Natural killer cell (primary cell): ENCODE measurements around the gene PLEKHA7. TPM values are rescaled to one million over a fixed set of nuclear protein-coding genes. Genes with fewer than 3 reads are reported as not detected.

Experiments
- ATAC-seq, 3 donors: fragments of 150-1000 bp in 2 of 3; fragments of 200-7000 bp in 1 of 3; cut with Tn5 transposase; 1 replicate in 1 of 3; 2 replicates in 2 of 3; pipeline ENCODE4 v1.10.0; 2021; ENCODE audit warnings: mild to moderate bottlenecking in 2 of 3, moderate library complexity in 2 of 3
- DNase-seq, 2 donors: peaks; one replicate each; pipeline versions ENCODE4 v3.0.0 to v3.0.0-alpha.2; 2013 to 2021; ENCODE audit warnings: mixed read lengths in 1 of 2
- H3K27ac ChIP-seq: one replicate; pipeline ENCODE4 v1.5.1; 2013; ENCODE audit warnings: mild to moderate bottlenecking, low read length
- H3K27me3 ChIP-seq: one replicate; pipeline ENCODE4 v1.6.1; 2013; ENCODE audit warnings: low read length; ENCODE audit not compliant: control insufficient read depth, insufficient read depth
- H3K36me3 ChIP-seq: one replicate; pipeline ENCODE4 v1.6.1; 2013; ENCODE audit warnings: low read length; ENCODE audit not compliant: control insufficient read depth, insufficient read depth
- H3K4me1 ChIP-seq: one replicate; pipeline ENCODE4 v1.6.1; 2013; ENCODE audit warnings: low read length; ENCODE audit not compliant: control insufficient read depth, insufficient read depth
- H3K4me3 ChIP-seq: one replicate; pipeline ENCODE4 v1.5.1; 2013; ENCODE audit warnings: low read length
- H3K9me3 ChIP-seq: one replicate; pipeline ENCODE4 v1.6.1; 2013; ENCODE audit warnings: low read length; ENCODE audit not compliant: control insufficient read depth, insufficient read depth
- H3K27ac Mint-ChIP-seq, 2 donors: one replicate each; pipeline ENCODE4 v1.8.0; 2022; ENCODE audit warnings: mild to moderate bottlenecking in 2 of 2, mixed read lengths in 2 of 2, moderate library complexity in 1 of 2
- H3K27me3 Mint-ChIP-seq, 2 donors: one replicate each; pipeline ENCODE4 v1.8.0; 2022; ENCODE audit warnings: low read depth in 2 of 2, mixed read lengths in 2 of 2
- H3K36me3 Mint-ChIP-seq: one replicate; pipeline ENCODE4 v1.8.0; 2022; ENCODE audit warnings: mixed read lengths
- H3K4me1 Mint-ChIP-seq, 2 donors: one replicate each; pipeline ENCODE4 v1.8.0; 2022; ENCODE audit warnings: mixed read lengths in 2 of 2
- H3K4me3 Mint-ChIP-seq: one replicate; pipeline ENCODE4 v1.8.0; 2022; ENCODE audit warnings: mild to moderate bottlenecking, moderate library complexity, mixed read lengths
- H3K9me3 Mint-ChIP-seq, 2 donors: one replicate each; pipeline ENCODE4 v1.8.0; 2022; ENCODE audit warnings: mixed read lengths in 2 of 2
- CTCF ChIP-seq: fragments of 200-600 bp; IDR thresholded peaks from one replicate; pipeline ENCODE4 v1.8.0; 2022; ENCODE audit warnings: antibody characterized with exemption
- WGBS: methylation state at CpG from one replicate; pipeline ENCODE4 v1.1.7; 2013; ENCODE audit warnings: missing lambda C conversion rate; ENCODE audit not compliant: insufficient coverage; 5-methylcytosine and 5-hydroxymethylcytosine counted together
- intact Hi-C: fragments of 100-400 bp; cut with micrococcal nuclease; formaldehyde crosslinking; loops from one replicate; pipeline ENCODE4 v1.14.2; 2022
- total RNA-seq, 4 donors: library from RNA; stranded (reverse); fragments of 120-200 nt in 1 of 4; gene quantifications; one replicate each; pipeline versions ENCODE4 v1.2.3 to v1.2.4, GENCODE V29; 2013 to 2022

The PLEKHA7 gene
- total RNA-seq, 3 donors from 2014 or later (not counting 1 experiment from before 2014, with no cell fraction given) = 1.00 to 2.5 (median 1.3) TPM

- DNase-seq (no peak), ATAC-seq (no peak)
- H3K36me3 Mint-ChIP-seq = no peaks in the 10 kb centered on the region
- H3K4me1 ChIP-seq = peaks cover 4% of the 10 kb centered on the region
- no peaks in the 10 kb centered on the region for H3K9me3 Mint-ChIP-seq
- H3K9me3 ChIP-seq = no peaks in the 10 kb centered on the region
- WGBS = 96% methylated on average over 6 of the region's 6 CpGs
- H3K36me3 ChIP-seq = no peaks in the 10 kb centered on the region
- H3K27me3 ChIP-seq = no peaks in the 10 kb centered on the region
- intact Hi-C loops = no loop called here
- TF ChIP-seq CTCF = no peak
- no peak overlapping the region for H3K4me3 Mint-ChIP-seq
- H3K4me3 ChIP-seq = no peak overlapping the region
- no peak overlapping the region for H3K27ac Mint-ChIP-seq
- H3K27me3 Mint-ChIP-seq = no peaks in the 10 kb centered on the region
- H3K4me1 Mint-ChIP-seq = no peaks in the 10 kb centered on the region
- no peak overlapping the region for H3K27ac ChIP-seq
Measured at GRCh38 chr11:16786131-16786530, 228.1 kb downstream of the PLEKHA7 start.

GRCh38 chr11:16785520-16786128 lies 228.6 kb downstream of the PLEKHA7 start:
- TF ChIP-seq CTCF = peak; percentile 87
- no peak overlapping the region for H3K4me3 ChIP-seq
- intact Hi-C loops = loop anchor here (1.0 kb wide), 1 partner anchor 719 kb away; no protein-coding TSS in a partner anchor
- no peaks in the 10 kb centered on the region for H3K27me3 ChIP-seq
- Mint-ChIP-seq H3K4me3 (no peak overlapping the region), H3K4me1 (no peaks in the 10 kb centered on the region), H3K27ac (no peak overlapping the region), H3K27me3 (no peaks in the 10 kb centered on the region), H3K9me3 (no peaks in the 10 kb centered on the region), H3K36me3 (no peaks in the 10 kb centered on the region)
- 56% methylated on average over 7 of the region's 7 CpGs for WGBS
- ATAC-seq (peak; percentile 76 to 86 (median 84)), DNase-seq (peak; percentile 26 to 72)
- no peaks in the 10 kb centered on the region for H3K9me3 ChIP-seq
- H3K4me1 ChIP-seq = peaks cover 2% of the 10 kb centered on the region
- no peak overlapping the region for H3K27ac ChIP-seq
- no peaks in the 10 kb centered on the region for H3K36me3 ChIP-seq

GRCh38 chr11:16784666-16785065 lies 229.5 kb downstream of the PLEKHA7 start:
- Mint-ChIP-seq H3K27ac (no peak overlapping the region), H3K4me1 (no peaks in the 10 kb centered on the region), H3K4me3 (no peak overlapping the region), H3K36me3 (no peaks in the 10 kb centered on the region), H3K27me3 (no peaks in the 10 kb centered on the region), H3K9me3 (no peaks in the 10 kb centered on the region)
- TF ChIP-seq CTCF = no peak
- Histone ChIP-seq H3K27me3 (no peaks in the 10 kb centered on the region), H3K4me1 (no peaks in the 10 kb centered on the region), H3K4me3 (no peak overlapping the region), H3K36me3 (no peaks in the 10 kb centered on the region), H3K27ac (no peak overlapping the region), H3K9me3 (no peaks in the 10 kb centered on the region)
- WGBS = 88% methylated on average over 2 of the region's 2 CpGs
- intact Hi-C loops = loop anchor here (1.0 kb wide), 1 partner anchor 720 kb away; no protein-coding TSS in a partner anchor
- ATAC-seq = no peak
- DNase-seq = no peak

GRCh38 chr11:16784097-16784496 lies 230.1 kb downstream of the PLEKHA7 start:
- TF ChIP-seq CTCF = no peak
- DNase-seq (no peak), ATAC-seq (no peak)
- Histone ChIP-seq H3K36me3 (no peaks in the 10 kb centered on the region), H3K9me3 (no peaks in the 10 kb centered on the region), H3K27me3 (no peaks in the 10 kb centered on the region), H3K27ac (no peak overlapping the region), H3K4me1 (no peaks in the 10 kb centered on the region), H3K4me3 (no peak overlapping the region)
- no peaks in the 10 kb centered on the region for H3K27me3 Mint-ChIP-seq
- no peak overlapping the region for H3K4me3 Mint-ChIP-seq
- no peaks in the 10 kb centered on the region for H3K36me3 Mint-ChIP-seq
- WGBS = 79% methylated on average over 2 of the region's 2 CpGs
- intact Hi-C loops = no loop called here
- no peaks in the 10 kb centered on the region for H3K4me1 Mint-ChIP-seq
- H3K9me3 Mint-ChIP-seq = no peaks in the 10 kb centered on the region
- no peak overlapping the region for H3K27ac Mint-ChIP-seq
